ENCODE results near the gene MEGF11.

GRCh38 chr15:66130496-66131034, 123.0 kb downstream of the MEGF11 start:
- no peak for TF ChIP-seq CTCF (IDR thresholded peaks at IDR 0.05; ENCODE audit: insufficient read depth, low read length, poor library complexity, severe bottlenecking)
- no peak for TF ChIP-seq EZH2phosphoT487 (conservative IDR thresholded peaks at IDR 0.05; ENCODE audit: low read length)
